Epithelial cell of esophagus (primary cell): Measurements from ENCODE around the gene OLA1.
A peak's percentile ranks its signal among the peaks of the same experiment; 100 is the strongest.

Source experiments
- DNase-seq: peaks from one replicate; pipeline ENCODE4 v3.0.0; 2010; ENCODE audit warnings: low read depth
- H3K4me3 ChIP-seq: 2 replicates; pipeline ENCODE4 v1.5.1; 2011; ENCODE audit warnings: mild to moderate bottlenecking, low read length, control low read depth
- TF ChIP-seq, protein P1 (sequence below): IDR thresholded peaks from 2 replicates; pipeline ENCODE4 v1.5.1; 2011; ENCODE audit warnings: low read depth, mild to moderate bottlenecking, low read length, control low read depth, inconsistent platforms; ENCODE audit not compliant: insufficient read depth; ENCODE audit errors: missing control alignments

OLA1 gene

DNA sequence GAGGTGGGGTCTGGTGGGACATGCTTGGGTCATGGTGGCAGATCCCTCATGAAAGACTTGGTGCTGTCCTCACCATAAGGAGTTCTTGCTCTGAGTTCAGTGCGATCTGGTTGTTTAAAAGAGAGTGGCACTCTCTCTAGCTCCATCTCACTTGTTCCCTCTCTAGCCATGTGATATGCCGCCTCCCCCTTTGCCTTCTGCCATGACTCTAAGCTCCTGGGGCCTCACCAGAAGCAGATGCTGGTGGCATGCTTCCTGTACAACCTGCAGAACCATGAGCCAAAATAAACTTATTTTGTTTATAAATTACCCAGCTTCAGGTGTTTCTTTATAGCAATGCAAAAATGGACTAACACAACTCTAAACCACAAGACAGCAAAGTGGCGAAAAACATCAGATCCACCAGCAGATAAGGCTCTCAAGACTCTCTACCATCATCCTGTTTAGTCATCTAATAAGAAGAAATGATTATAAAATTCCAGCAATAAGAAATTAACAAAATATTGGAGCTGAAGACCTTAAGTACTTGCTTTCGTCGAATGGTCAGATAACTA lies 75.5 kb downstream of the OLA1 start:
- TF ChIP-seq, protein P1, sequence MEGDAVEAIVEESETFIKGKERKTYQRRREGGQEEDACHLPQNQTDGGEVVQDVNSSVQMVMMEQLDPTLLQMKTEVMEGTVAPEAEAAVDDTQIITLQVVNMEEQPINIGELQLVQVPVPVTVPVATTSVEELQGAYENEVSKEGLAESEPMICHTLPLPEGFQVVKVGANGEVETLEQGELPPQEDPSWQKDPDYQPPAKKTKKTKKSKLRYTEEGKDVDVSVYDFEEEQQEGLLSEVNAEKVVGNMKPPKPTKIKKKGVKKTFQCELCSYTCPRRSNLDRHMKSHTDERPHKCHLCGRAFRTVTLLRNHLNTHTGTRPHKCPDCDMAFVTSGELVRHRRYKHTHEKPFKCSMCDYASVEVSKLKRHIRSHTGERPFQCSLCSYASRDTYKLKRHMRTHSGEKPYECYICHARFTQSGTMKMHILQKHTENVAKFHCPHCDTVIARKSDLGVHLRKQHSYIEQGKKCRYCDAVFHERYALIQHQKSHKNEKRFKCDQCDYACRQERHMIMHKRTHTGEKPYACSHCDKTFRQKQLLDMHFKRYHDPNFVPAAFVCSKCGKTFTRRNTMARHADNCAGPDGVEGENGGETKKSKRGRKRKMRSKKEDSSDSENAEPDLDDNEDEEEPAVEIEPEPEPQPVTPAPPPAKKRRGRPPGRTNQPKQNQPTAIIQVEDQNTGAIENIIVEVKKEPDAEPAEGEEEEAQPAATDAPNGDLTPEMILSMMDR = no peak
- no peak overlapping the region for H3K4me3 ChIP-seq
- DNase-seq = no peak

DNA sequence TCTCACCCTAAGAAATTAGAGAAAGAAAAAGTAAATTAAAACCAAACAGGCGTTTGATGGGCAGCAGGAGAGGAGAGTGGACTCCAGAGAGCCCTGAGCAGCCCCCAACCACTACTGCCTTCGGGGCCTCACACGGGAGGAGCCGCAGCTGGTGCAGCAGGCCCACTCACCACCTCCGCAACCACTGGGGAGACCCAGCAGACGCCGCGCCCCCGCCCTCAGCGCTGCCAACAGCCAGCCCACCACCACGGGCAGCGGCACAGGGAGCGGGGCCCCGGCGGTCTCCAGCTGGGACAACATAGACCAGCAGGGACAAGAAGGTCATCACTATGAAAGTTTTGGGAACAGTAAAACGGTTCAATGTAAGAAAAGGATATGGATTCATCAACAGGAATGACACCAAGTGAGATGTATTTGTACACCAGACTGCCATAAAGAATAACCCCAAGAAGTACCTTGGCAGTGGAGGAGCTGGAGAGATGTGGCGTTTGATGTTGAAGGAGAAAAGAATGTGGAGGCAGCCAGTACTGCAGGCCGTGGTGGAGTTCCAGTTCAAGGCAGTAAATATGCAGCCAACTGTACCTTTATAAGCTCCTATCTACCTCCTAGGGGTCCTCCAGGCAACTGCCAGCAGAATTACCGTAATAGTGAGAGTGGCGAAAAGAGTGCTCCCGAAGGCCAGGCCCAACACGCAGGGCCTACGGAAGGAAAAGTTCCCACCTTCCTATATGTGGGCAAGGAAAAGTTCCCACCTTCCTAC lies 76.5 kb downstream of the OLA1 start:
- TF ChIP-seq, protein P1 = no peak
- no peak for DNase-seq
- H3K4me3 ChIP-seq = no peak overlapping the region

DNA sequence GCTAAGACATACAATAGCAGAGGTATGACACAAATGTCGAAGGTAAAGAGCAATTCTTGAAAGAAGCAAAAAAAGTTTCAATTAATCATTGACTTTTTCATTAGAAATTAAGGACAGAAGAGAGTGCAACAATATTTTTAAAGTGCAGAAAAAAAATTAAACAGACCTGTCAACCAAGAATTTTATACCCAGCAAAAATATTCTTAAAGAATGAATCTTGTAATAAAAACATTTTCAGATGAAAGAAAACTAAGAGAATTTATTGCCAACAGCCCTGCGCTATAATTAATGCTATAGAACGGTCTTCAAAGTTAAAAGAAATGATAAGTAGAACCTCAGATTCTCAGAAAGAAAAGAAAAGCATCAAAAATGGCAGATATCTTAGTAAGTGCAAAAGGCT lies 79.0 kb downstream of the OLA1 start:
- TF ChIP-seq, protein P1 = no peak
- DNase-seq = no peak
- no peak overlapping the region for H3K4me3 ChIP-seq

DNA sequence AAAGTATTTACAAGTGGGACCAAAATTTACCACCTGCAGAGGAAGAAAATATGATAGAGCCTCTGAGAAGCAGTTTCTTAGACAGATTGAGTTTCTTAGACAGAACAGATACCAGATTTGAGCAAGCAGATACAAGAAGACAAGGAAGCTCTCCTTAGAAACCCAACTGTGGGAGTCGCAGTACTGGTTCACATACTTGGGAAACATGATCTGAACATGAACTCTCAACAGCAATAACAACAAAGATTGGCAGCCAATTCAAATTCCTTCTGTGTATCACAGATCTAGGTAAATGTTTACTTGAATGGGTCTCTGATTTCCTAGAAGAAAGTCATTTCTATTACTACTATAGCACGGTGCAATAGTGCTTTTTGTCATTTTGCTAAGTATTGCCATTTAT lies 82.1 kb downstream of the OLA1 start:
- TF ChIP-seq, protein P1 = no peak
- peak; percentile 70 for DNase-seq
- no peak overlapping the region for H3K4me3 ChIP-seq

DNA sequence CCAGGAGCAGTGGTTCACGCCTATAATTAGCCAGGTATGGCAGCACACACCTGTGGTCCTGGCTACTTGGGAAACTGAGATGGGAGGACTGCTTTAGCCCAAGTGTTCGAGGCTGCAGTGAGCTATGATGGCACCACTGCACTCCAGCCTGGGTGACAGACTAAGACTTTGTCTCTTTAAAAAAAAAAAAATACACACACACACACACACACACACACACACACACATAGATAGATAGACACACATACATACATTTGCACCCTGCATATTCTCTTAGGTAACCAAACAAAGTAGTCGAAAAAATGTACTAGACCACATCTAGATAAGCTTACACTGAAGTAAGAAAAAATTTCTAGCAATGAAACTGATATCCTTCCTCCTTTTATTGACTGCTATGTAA lies 86.8 kb downstream of the OLA1 start:
- no peak overlapping the region for H3K4me3 ChIP-seq
- TF ChIP-seq, protein P1 = no peak
- DNase-seq = no peak

DNA sequence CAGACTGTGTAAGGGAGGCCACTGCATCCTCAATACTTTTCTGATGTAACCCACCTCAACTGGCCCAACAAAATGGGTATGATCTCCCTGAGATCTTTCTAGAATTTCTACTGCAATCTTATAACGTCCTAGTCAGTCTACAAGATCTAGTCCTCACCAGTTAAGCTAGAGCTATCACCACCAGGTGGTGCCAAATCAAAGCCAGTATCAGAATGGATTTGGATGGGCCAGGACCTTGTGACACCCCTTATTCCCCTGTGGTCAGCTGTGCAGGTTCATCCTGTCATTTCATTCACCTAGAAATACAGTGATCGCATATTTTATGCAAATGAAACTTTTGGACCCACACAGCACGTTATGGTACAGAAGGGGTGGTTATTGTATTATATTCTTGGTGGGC lies 90.3 kb downstream of the OLA1 start:
- H3K4me3 ChIP-seq = no peak overlapping the region
- DNase-seq = peak; percentile 63
- TF ChIP-seq, protein P1 = peak; percentile 74

DNA sequence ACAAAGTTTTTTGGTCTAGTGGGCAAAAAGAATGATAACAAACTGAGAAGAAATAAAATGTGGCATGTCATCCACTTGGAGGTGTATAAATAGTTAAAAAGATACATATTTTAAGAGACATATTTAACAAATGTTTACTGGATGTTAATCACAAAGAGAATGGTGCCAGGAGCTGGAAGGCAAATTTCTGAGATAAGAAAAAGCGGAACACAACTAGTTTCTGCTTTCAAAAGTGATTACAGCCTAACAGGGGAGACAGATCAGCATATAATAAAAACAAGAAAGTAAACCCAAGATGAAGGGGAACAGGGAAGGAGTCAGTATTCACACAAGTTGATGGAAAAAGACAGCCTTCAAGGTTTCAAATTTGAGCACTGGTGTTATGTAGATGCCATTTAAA lies 91.3 kb downstream of the OLA1 start:
- no peak overlapping the region for H3K4me3 ChIP-seq
- TF ChIP-seq, protein P1 = no peak
- DNase-seq = no peak
